H1 (cell line): ENCODE results near the gene KCTD20. TPM values are rescaled to one million over a fixed set of nuclear protein-coding genes. Genes with fewer than 3 reads are reported as not detected.

Source experiments
- CTCF ChIA-PET: fragments of 300-600 bp; sonication (Branson Sonifier 250); formaldehyde crosslinking; loops from one replicate; lab custom pipeline; 2021; ENCODE audit not compliant: partially characterized antibody; lab: Charles Lee
- POLR2A ChIA-PET: fragments of 300-600 bp; sonication (Branson Sonifier 250); formaldehyde crosslinking; loops from one replicate; lab custom pipeline; 2021; ENCODE audit warnings: inconsistent platforms; ENCODE audit not compliant: partially characterized antibody; lab: Charles Lee
- DNase-seq, 2 experiments: peaks; one replicate each; pipeline versions ENCODE4 v3.0.0 to v3.0.0-alpha.2; 2010 to 2022; ENCODE audit warnings: low spot score in 2 of 2, low read depth in 1 of 2, mixed read lengths in 1 of 2
- FAIRE-seq: peaks from 2 replicates; lab custom pipeline; 2011; peaks lifted over from hg19 to GRCh38; lab: Jason Lieb, UNC
- H2AFZ ChIP-seq: 2 replicates; pipeline ENCODE4 v1.8.1; 2012; ENCODE audit warnings: low read length, inconsistent platforms
- H2AK5ac ChIP-seq: 2 replicates; pipeline ENCODE4 v1.6.1; 2013; ENCODE audit warnings: low read depth, low read length
- H2BK120ac ChIP-seq: replicated peaks from 2 replicates; pipeline ENCODE3; 2013; ENCODE audit warnings: low read depth, low read length, inconsistent platforms
- H2BK12ac ChIP-seq: 2 replicates; pipeline ENCODE4 v1.6.1; 2013; ENCODE audit warnings: low read depth, low read length
- H2BK15ac ChIP-seq: 2 replicates; pipeline ENCODE4 v1.6.1; 2013; ENCODE audit warnings: low read length
- H2BK20ac ChIP-seq: 2 replicates; pipeline ENCODE4 v1.6.1; 2013; ENCODE audit warnings: low read length
- H2BK5ac ChIP-seq: 2 replicates; pipeline ENCODE4 v1.6.1; 2013; ENCODE audit warnings: low read depth, low read length
- H3K14ac ChIP-seq: 2 replicates; pipeline ENCODE4 v1.6.1; 2013; ENCODE audit warnings: inconsistent platforms; ENCODE audit not compliant: insufficient read length
- H3K18ac ChIP-seq: 2 replicates; pipeline ENCODE4 v1.6.1; 2013; ENCODE audit warnings: low read length; ENCODE audit errors: extremely low read depth
- H3K23ac ChIP-seq: 2 replicates; pipeline ENCODE4 v1.6.1; 2013; ENCODE audit warnings: inconsistent platforms; ENCODE audit not compliant: insufficient read length
- H3K23me2 ChIP-seq: 2 replicates; pipeline ENCODE4 v1.6.1; 2013; ENCODE audit warnings: low read depth, low read length
- H3K27ac ChIP-seq: 2 replicates; pipeline ENCODE4 v1.6.1; 2011; ENCODE audit warnings: low read depth, low read length, inconsistent platforms
- H3K27me3 ChIP-seq, 4 experiments: replicated peaks in 1 of 4; 1 replicate in 1 of 4; 2 replicates in 3 of 4; pipeline versions ENCODE4 v1.6.1 to v1.8.1; 2011 to 2013; ENCODE audit warnings: low read length in 3 of 4, mild to moderate bottlenecking in 3 of 4, inconsistent platforms in 2 of 4, mixed read lengths in 2 of 4, moderate library complexity in 1 of 4; ENCODE audit not compliant: control insufficient read depth in 3 of 4, insufficient read depth in 3 of 4; ENCODE audit errors: extremely low read depth in 1 of 4
- H3K36me3 ChIP-seq, 4 experiments: 2 replicates each; pipeline versions ENCODE4 v1.6.1 to v1.8.1; 2011 to 2013; ENCODE audit warnings: mild to moderate bottlenecking in 4 of 4, low read length in 3 of 4, moderate library complexity in 2 of 4, control low read depth in 1 of 4, inconsistent platforms in 1 of 4; ENCODE audit not compliant: insufficient read depth in 4 of 4, control insufficient read depth in 2 of 4
- H3K4ac ChIP-seq: replicated peaks from 2 replicates; pipeline ENCODE3; 2013; ENCODE audit warnings: low read length, low read depth, mixed read lengths, inconsistent platforms; ENCODE audit not compliant: insufficient read length
- H3K4me1 ChIP-seq, 4 experiments: replicated peaks in 1 of 4; 1 replicate in 1 of 4; 2 replicates in 3 of 4; pipeline versions ENCODE4 v1.6.1 to v1.8.1; 2011 to 2013; ENCODE audit warnings: low read length in 3 of 4, inconsistent platforms in 2 of 4, mixed read lengths in 1 of 4; ENCODE audit not compliant: insufficient read depth in 4 of 4, control insufficient read depth in 3 of 4
- H3K4me2 ChIP-seq, 2 experiments: 2 replicates each; pipeline versions ENCODE4 v1.6.1 to v1.8.1; 2011 to 2013; ENCODE audit warnings: low read depth in 2 of 2, low read length in 2 of 2, control low read depth in 1 of 2, inconsistent platforms in 1 of 2, mild to moderate bottlenecking in 1 of 2; ENCODE audit not compliant: insufficient read depth in 1 of 2
- H3K4me3 ChIP-seq, 4 experiments: fragments of 200-600, 300-600 bp in 1 of 4; sonication (generic), shearing (Covaris generic), sonication (Bioruptor Twin) in 1 of 4; 2 replicates each; pipeline versions ENCODE4 v1.5.1 to v1.8.1; 2011 to 2016; ENCODE audit warnings: low read length in 4 of 4, low read depth in 3 of 4, control low read depth in 2 of 4, inconsistent platforms in 2 of 4, mild to moderate bottlenecking in 2 of 4, mixed read lengths in 1 of 4, moderate library complexity in 1 of 4; ENCODE audit not compliant: insufficient read depth in 2 of 4; ENCODE audit errors: extremely low read depth in 1 of 4
- H3K56ac ChIP-seq: replicated peaks from 2 replicates; pipeline ENCODE3; 2013; ENCODE audit warnings: low read depth, mild to moderate bottlenecking, mixed read lengths, low read length, inconsistent platforms; ENCODE audit not compliant: insufficient read length
- H3K79me1 ChIP-seq: 2 replicates; pipeline ENCODE4 v1.6.1; 2013; ENCODE audit warnings: low read depth, low read length, control low read depth
- H3K79me2 ChIP-seq, 2 experiments: 2 replicates each; pipeline versions ENCODE4 v1.6.1 to v1.8.1; 2012 to 2013; ENCODE audit warnings: low read length in 2 of 2, mild to moderate bottlenecking in 2 of 2, inconsistent platforms in 1 of 2; ENCODE audit not compliant: insufficient read depth in 2 of 2, control insufficient read depth in 1 of 2
- H3K9ac ChIP-seq, 4 experiments: replicated peaks in 1 of 4; 1 replicate in 1 of 4; 2 replicates in 3 of 4; pipeline versions ENCODE4 v1.6.1 to v1.8.1; 2011 to 2013; ENCODE audit warnings: low read depth in 3 of 4, low read length in 3 of 4, control low read depth in 2 of 4, mild to moderate bottlenecking in 2 of 4, moderate library complexity in 2 of 4, inconsistent platforms in 1 of 4; ENCODE audit errors: extremely low read depth in 1 of 4
- H3K9me3 ChIP-seq, 2 experiments: 2 replicates each; pipeline versions ENCODE4 v1.6.1 to v1.8.1; 2012 to 2013; ENCODE audit warnings: mild to moderate bottlenecking in 2 of 2, moderate library complexity in 2 of 2, control low read depth in 1 of 2, inconsistent platforms in 1 of 2, low read depth in 1 of 2, low read length in 1 of 2, mixed read lengths in 1 of 2; ENCODE audit not compliant: insufficient read depth in 2 of 2
- H4K20me1 ChIP-seq, 2 experiments: replicated peaks in 1 of 2; 2 replicates each; pipeline versions ENCODE3 to v1.8.1; 2011 to 2013; ENCODE audit warnings: inconsistent platforms in 2 of 2, low read length in 2 of 2, mild to moderate bottlenecking in 1 of 2; ENCODE audit not compliant: insufficient read depth in 2 of 2, control insufficient read depth in 1 of 2
- H4K5ac ChIP-seq: 2 replicates; pipeline ENCODE4 v1.6.1; 2013; ENCODE audit warnings: low read length, low read depth, mixed read lengths, inconsistent platforms; ENCODE audit not compliant: insufficient read length
- H4K8ac ChIP-seq: 2 replicates; pipeline ENCODE4 v1.8.0; 2013; ENCODE audit warnings: mild to moderate bottlenecking, moderate library complexity, low read length, inconsistent platforms; ENCODE audit not compliant: insufficient read depth; ENCODE audit errors: extremely low read depth
- H4K91ac ChIP-seq: replicated peaks from 2 replicates; pipeline ENCODE3; 2013; ENCODE audit warnings: low read length, mixed read lengths, inconsistent platforms; ENCODE audit not compliant: insufficient read length
- BACH1 ChIP-seq: IDR thresholded peaks from 2 replicates; pipeline ENCODE4 v1.6.1; 2012; ENCODE audit warnings: low read length, improper control_type of control experiment
- BCL11A ChIP-seq, 2 experiments: IDR thresholded peaks; one replicate each; pipeline ENCODE4 v1.6.1; 2011; ENCODE audit warnings: low read depth in 2 of 2, low read length in 2 of 2, mild to moderate bottlenecking in 2 of 2
- NRF1 ChIP-seq: IDR thresholded peaks from 2 replicates; pipeline ENCODE4 v1.6.1; 2011; ENCODE audit warnings: mild to moderate bottlenecking, low read depth, low read length, improper control_type of control experiment
- RXRA ChIP-seq: IDR thresholded peaks from 2 replicates; pipeline ENCODE4 v1.6.1; 2011; ENCODE audit warnings: low read depth, mild to moderate bottlenecking, low read length, moderate library complexity; ENCODE audit not compliant: insufficient read depth
- SAP30 ChIP-seq: fragments of 300-600 bp; sonication (generic); IDR thresholded peaks from 2 replicates; pipeline ENCODE4 v1.7.1; 2012; ENCODE audit warnings: low read length, moderate library complexity, mild to moderate bottlenecking, inconsistent platforms; ENCODE audit not compliant: insufficient read depth, insufficient replicate concordance
- SIX5 ChIP-seq: IDR thresholded peaks from 2 replicates; pipeline ENCODE4 v1.6.1; 2011; ENCODE audit warnings: mild to moderate bottlenecking, low read depth, low read length
- TEAD4 ChIP-seq: IDR thresholded peaks from 2 replicates; pipeline ENCODE4 v1.6.1; 2012; ENCODE audit warnings: low read depth, low read length, inconsistent platforms, mixed read lengths
- WGBS, 2 experiments: shearing (Covaris generic) in 1 of 2; methylation state at CpG; one replicate each; pipeline versions ENCODE4 v1.1.6 to v1.1.7; 2013 to 2015; ENCODE audit warnings: low lambda C conversion rate in 2 of 2, mixed read lengths in 2 of 2, inconsistent platforms in 1 of 2, low coverage in 1 of 2, missing lambda C conversion rate in 1 of 2; ENCODE audit not compliant: insufficient replicate concordance in 2 of 2, insufficient coverage in 1 of 2, insufficient read length in 1 of 2; ENCODE audit errors: extremely low coverage in 1 of 2, missing lambda C conversion rate in 1 of 2; 5-methylcytosine and 5-hydroxymethylcytosine counted together
- polyA plus RNA-seq, 7 experiments: library from polyadenylated mRNA; depleted of rRNA in 3 of 7; stranded (reverse) in 5 of 7; unstranded in 2 of 7; fragments of >200 nt in 5 of 7; fragments of 200-250 nt in 2 of 7; gene quantifications; 1 replicate in 5 of 7; 2 replicates in 1 of 7; 4 replicates in 1 of 7; pipeline versions ENCODE4 v1.2.1 to v1.2.3, GENCODE V29; 2011 to 2013; ENCODE audit warnings: missing spikeins in 2 of 7, mixed read lengths in 2 of 7
- total RNA-seq: library from RNA; stranded (reverse); fragmentation: NEBNext Ultra II Directional; extraction: Animal tissue kit (Norgen Biotek cat#: 25700); gene quantifications from 2 replicates; pipeline ENCODE4 v1.2.1, GENCODE V29; 2021
- TF ChIP-seq, protein P1 (sequence below): IDR thresholded peaks from 2 replicates; pipeline ENCODE4 v1.6.1; 2011; ENCODE audit warnings: low read depth, mild to moderate bottlenecking, low read length; ENCODE audit not compliant: insufficient read depth
- TF ChIP-seq, protein P2 (sequence below): IDR thresholded peaks from 2 replicates; pipeline ENCODE4 v1.6.1; 2012; ENCODE audit warnings: inconsistent platforms

The KCTD20 gene
- total and polyA plus RNA-seq, 2 of the 8 experiments (the other 6 are each of a cell fraction or from before 2014, with no cell fraction given): 10.1 to 26.2 TPM

DNA sequence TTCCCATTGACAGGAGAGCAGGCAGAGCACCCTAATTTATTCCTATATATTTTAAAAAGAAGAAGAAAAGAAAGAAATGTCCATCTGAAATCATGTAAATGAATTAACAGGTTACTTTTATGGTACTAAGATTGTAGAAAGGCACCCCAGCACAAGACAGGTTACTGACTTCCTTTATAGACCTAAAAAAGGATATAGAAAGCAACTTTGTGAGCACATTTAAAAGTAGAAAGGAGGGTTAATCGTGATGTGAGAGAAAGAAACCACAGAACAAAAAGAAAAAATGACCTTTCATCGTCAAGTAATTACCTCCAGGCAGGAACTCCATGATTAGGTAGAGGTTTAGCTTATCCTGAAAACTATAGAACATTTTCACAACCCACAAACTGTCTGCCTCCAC is 74.6 kb downstream of the KCTD20 start:
- Histone ChIP-seq H4K20me1 (no peaks in the 10 kb centered on the region), H2BK15ac (no peak overlapping the region), H3K4ac (no peak overlapping the region), H3K4me1 (no peaks in the 10 kb centered on the region), H2BK120ac (no peak overlapping the region), H3K79me1 (no peaks in the 10 kb centered on the region), H3K4me2 (no peak overlapping the region), H2AFZ (no peak overlapping the region), H3K23ac (no peak overlapping the region), H3K56ac (no peak overlapping the region), H2BK12ac (no peak overlapping the region), H3K79me2 (no peaks in the 10 kb centered on the region), H3K18ac (no peak overlapping the region), H3K27ac (no peak overlapping the region), H3K27me3 (no peaks in the 10 kb centered on the region), H3K14ac (no peak overlapping the region), H3K36me3 (peaks cover 5 to 37% (median 10%) of the 10 kb centered on the region in 4 experiments; a peak in 6 of 8 replicates), H3K4me3 (no peak overlapping the region), H2AK5ac (no peak overlapping the region), H3K9me3 (no peaks in the 10 kb centered on the region), H2BK20ac (no peak overlapping the region), H2BK5ac (no peak overlapping the region), H3K23me2 (no peaks in the 10 kb centered on the region), H4K5ac (no peak overlapping the region), H4K8ac (no peak overlapping the region), H3K9ac (no peak overlapping the region), H4K91ac (no peak overlapping the region)
- WGBS, 2 experiments: 88% methylated on average over 2 of the region's 2 CpGs; no CpG with 5 or more reads in 1 of the 2 experiments
- FAIRE-seq (no peak), DNase-seq (no peak)
- CTCF ChIA-PET: interaction anchor here (0.5 kb wide), 1 partner anchor 15 kb away, joined by 3 read pairs; no protein-coding TSS in a partner anchor
- POLR2A ChIA-PET: interaction anchor here (0.9 kb wide), 1 partner anchor 13 kb away, joined by 3 read pairs; no protein-coding TSS in a partner anchor
- no peak for TF ChIP-seq SIX5
- no peak for TF ChIP-seq SAP30
- no peak for TF ChIP-seq NRF1
- no peak for TF ChIP-seq TEAD4
- TF ChIP-seq, protein P1, sequence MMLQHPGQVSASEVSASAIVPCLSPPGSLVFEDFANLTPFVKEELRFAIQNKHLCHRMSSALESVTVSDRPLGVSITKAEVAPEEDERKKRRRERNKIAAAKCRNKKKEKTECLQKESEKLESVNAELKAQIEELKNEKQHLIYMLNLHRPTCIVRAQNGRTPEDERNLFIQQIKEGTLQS: no peak
- no peak for TF ChIP-seq RXRA
- TF ChIP-seq BACH1: no peak
- no peak for TF ChIP-seq BCL11A (IDR thresholded peaks at IDR 0.05; ENCODE audit: low read depth in 2 of 2, low read length in 2 of 2)
- TF ChIP-seq, protein P2, sequence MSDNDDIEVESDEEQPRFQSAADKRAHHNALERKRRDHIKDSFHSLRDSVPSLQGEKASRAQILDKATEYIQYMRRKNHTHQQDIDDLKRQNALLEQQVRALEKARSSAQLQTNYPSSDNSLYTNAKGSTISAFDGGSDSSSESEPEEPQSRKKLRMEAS: no peak
